Upper lobe of left lung (tissue), 4 donors: ENCODE data around the gene PDRG1.

Experiments
- CTCF ChIP-seq, 6 experiments: fragments of 450-650 bp in 4 of 6; fragments of 200-600 bp in 2 of 6; sonication (generic) in 2 of 6; IDR thresholded peaks; one replicate each; pipeline ENCODE4 v1.5.1; 2016 to 2019; ENCODE audit warnings: antibody characterized with exemption in 6 of 6
- EP300 ChIP-seq, 4 donors: sonication (generic); formaldehyde crosslinking; IDR thresholded peaks; one replicate each; pipeline ENCODE4 v1.5.1; 2017; ENCODE audit warnings: antibody characterized with exemption in 4 of 4, control low read depth in 2 of 4

- TF ChIP-seq CTCF (IDR thresholded peaks at IDR 0.05): no peak
- TF ChIP-seq EP300 (IDR thresholded peaks at IDR 0.05): no peak
Measured at GRCh38 chr20:31954500-31954899, 2.7 kb upstream of the PDRG1 start.
